Keratinocyte (primary cell): ENCODE measurements around the gene HYAL2. TPM values are rescaled to one million over a fixed set of nuclear protein-coding genes. Genes with fewer than 3 reads are reported as not detected.

Experiments
- DNase-seq: peaks from one replicate; pipeline ENCODE4 v3.0.0-alpha.2; 2011; ENCODE audit warnings: low read depth, missing footprints, low spot score
- FAIRE-seq: peaks from 2 replicates; lab custom pipeline; 2011; peaks lifted over from hg19 to GRCh38; lab: Jason Lieb, UNC
- H2AFZ ChIP-seq: 2 replicates; pipeline ENCODE4 v1.6.0; 2012; ENCODE audit warnings: low read length, control low read depth, inconsistent platforms; ENCODE audit not compliant: control insufficient read depth
- H3K27ac ChIP-seq: 2 replicates; pipeline ENCODE4 v1.5.1; 2011; ENCODE audit warnings: low read length; ENCODE audit not compliant: control insufficient read depth, insufficient read depth
- H3K27me3 ChIP-seq: 3 replicates; pipeline ENCODE4 v1.6.0; 2011; ENCODE audit warnings: low read length; ENCODE audit not compliant: control insufficient read depth, insufficient read depth; ENCODE audit errors: extremely low read depth
- H3K36me3 ChIP-seq, 2 experiments: 2 replicates in 1 of 2; 3 replicates in 1 of 2; pipeline ENCODE4 v1.5.1; 2011; ENCODE audit warnings: low read length in 2 of 2, mild to moderate bottlenecking in 1 of 2; ENCODE audit not compliant: control insufficient read depth in 2 of 2, insufficient read depth in 2 of 2; ENCODE audit errors: extremely low read depth in 1 of 2
- H3K4me1 ChIP-seq: 3 replicates; pipeline ENCODE4 v1.5.1; 2011; ENCODE audit warnings: low read length; ENCODE audit not compliant: control insufficient read depth, insufficient read depth; ENCODE audit errors: extremely low read depth
- H3K4me2 ChIP-seq: 3 replicates; pipeline ENCODE4 v1.6.0; 2011; ENCODE audit warnings: low read depth, low read length; ENCODE audit not compliant: control insufficient read depth, insufficient read depth; ENCODE audit errors: extremely low read depth
- H3K4me3 ChIP-seq, 3 experiments: fragments of 200-600 bp in 1 of 3; sonication (generic) in 1 of 3; 2 replicates in 2 of 3; 3 replicates in 1 of 3; pipeline ENCODE4 v1.5.1; 2011 to 2016; ENCODE audit warnings: low read length in 3 of 3, mild to moderate bottlenecking in 3 of 3, control low read depth in 2 of 3, inconsistent platforms in 1 of 3, low read depth in 1 of 3, mixed read lengths in 1 of 3, mixed run types in 1 of 3, moderate library complexity in 1 of 3; ENCODE audit not compliant: control insufficient read depth in 2 of 3, insufficient read depth in 2 of 3; ENCODE audit errors: extremely low read depth in 1 of 3
- H3K79me2 ChIP-seq: 2 replicates; pipeline ENCODE4 v1.6.0; 2012; ENCODE audit warnings: low read length; ENCODE audit not compliant: control insufficient read depth, insufficient read depth
- H3K9ac ChIP-seq: 3 replicates; pipeline ENCODE4 v1.6.0; 2011; ENCODE audit warnings: low read length; ENCODE audit not compliant: control insufficient read depth, insufficient read depth; ENCODE audit errors: extremely low read depth
- H3K9me1 ChIP-seq: 3 replicates; pipeline ENCODE4 v1.6.0; 2011; ENCODE audit warnings: low read length; ENCODE audit not compliant: control insufficient read depth, insufficient read depth; ENCODE audit errors: extremely low read depth
- H3K9me3 ChIP-seq: 2 replicates; pipeline ENCODE4 v1.5.1; 2012; ENCODE audit warnings: low read depth, low read length; ENCODE audit not compliant: control insufficient read depth
- H4K20me1 ChIP-seq: 3 replicates; pipeline ENCODE4 v1.6.0; 2011; ENCODE audit warnings: low read length; ENCODE audit not compliant: control insufficient read depth, insufficient read depth; ENCODE audit errors: extremely low read depth
- EZH2 ChIP-seq: IDR thresholded peaks from one replicate; pipeline ENCODE4 v1.6.1; 2012; ENCODE audit warnings: inconsistent platforms, mild to moderate bottlenecking, low read length, moderate library complexity
- dilution Hi-C: fragments of 300-500 bp; cut with MboI; formaldehyde crosslinking; loops from one replicate; pipeline ENCODE4 v1.7.0; 2020; ENCODE audit warnings: low sequenced_read_pairs; ENCODE audit not compliant: extremely low pct_ligation_motif_present
- polyA plus RNA-seq, 5 experiments: library from polyadenylated mRNA; depleted of rRNA in 3 of 5; stranded (reverse) in 3 of 5; stranded (forward) in 1 of 5; unstranded in 1 of 5; fragments of >200 nt; gene quantifications; 1 replicate in 1 of 5; 2 replicates in 3 of 5; 3 replicates in 1 of 5; pipeline versions ENCODE4 v1.2.1 to v1.2.3, GENCODE V29; 2011 to 2012; ENCODE audit warnings: missing spikeins in 2 of 5, low read depth in 1 of 5, low replicate concordance in 1 of 5
- TF ChIP-seq, protein P1 (sequence below), 3 experiments: IDR thresholded peaks in 1 of 3; conservative IDR thresholded peaks in 1 of 3; optimal IDR thresholded peaks in 1 of 3; 2 replicates in 2 of 3; 3 replicates in 1 of 3; pipeline versions ENCODE3 to v1.5.1; 2011; ENCODE audit warnings: low read length in 3 of 3, mild to moderate bottlenecking in 3 of 3, moderate library complexity in 2 of 3, control low read depth in 1 of 3, inconsistent platforms in 1 of 3; ENCODE audit not compliant: insufficient read depth in 2 of 3; ENCODE audit errors: extremely low read depth in 1 of 3

HYAL2 gene
- polyA plus RNA-seq, 1 donor (not counting 4 experiments of a cell fraction or from before 2014, with no cell fraction given) = 42.8 TPM

DNA sequence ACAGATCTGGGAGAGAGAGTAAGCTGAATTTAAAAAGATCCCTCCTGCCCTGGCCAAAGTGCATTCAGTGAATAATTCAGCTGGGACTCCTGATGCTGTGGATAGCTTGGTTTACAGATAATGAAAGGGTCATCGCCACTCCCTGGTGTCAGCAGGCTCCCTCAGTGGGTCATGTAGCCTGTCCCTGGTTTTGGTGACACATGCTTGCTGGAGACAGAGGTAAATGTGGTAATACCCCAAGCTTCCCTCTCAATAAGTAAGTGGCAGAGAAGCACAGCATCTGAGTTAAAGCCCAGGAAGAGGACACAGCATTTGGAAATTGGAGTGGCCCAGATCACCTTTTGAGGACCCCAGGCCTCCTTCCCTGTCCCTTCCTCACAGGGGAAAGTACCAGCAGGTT lies 34.9 kb upstream of the HYAL2 start:
- H3K36me3 ChIP-seq = peaks cover 26 to 27% of the 10 kb centered on the region in 2 experiments
- no peak overlapping the region for H2AFZ ChIP-seq
- peaks cover 48% of the 10 kb centered on the region for H3K79me2 ChIP-seq
- no peak overlapping the region for H3K27ac ChIP-seq
- H3K9ac ChIP-seq = peak overlapping the region; percentile 93
- peak overlapping the region; percentile 78 to 88 (median 86) for H3K4me3 ChIP-seq
- H3K9me3 ChIP-seq = no peaks in the 10 kb centered on the region
- peaks cover 2% of the 10 kb centered on the region for H3K9me1 ChIP-seq
- TF ChIP-seq, protein P1, sequence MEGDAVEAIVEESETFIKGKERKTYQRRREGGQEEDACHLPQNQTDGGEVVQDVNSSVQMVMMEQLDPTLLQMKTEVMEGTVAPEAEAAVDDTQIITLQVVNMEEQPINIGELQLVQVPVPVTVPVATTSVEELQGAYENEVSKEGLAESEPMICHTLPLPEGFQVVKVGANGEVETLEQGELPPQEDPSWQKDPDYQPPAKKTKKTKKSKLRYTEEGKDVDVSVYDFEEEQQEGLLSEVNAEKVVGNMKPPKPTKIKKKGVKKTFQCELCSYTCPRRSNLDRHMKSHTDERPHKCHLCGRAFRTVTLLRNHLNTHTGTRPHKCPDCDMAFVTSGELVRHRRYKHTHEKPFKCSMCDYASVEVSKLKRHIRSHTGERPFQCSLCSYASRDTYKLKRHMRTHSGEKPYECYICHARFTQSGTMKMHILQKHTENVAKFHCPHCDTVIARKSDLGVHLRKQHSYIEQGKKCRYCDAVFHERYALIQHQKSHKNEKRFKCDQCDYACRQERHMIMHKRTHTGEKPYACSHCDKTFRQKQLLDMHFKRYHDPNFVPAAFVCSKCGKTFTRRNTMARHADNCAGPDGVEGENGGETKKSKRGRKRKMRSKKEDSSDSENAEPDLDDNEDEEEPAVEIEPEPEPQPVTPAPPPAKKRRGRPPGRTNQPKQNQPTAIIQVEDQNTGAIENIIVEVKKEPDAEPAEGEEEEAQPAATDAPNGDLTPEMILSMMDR (optimal IDR thresholded peaks at IDR 0.05 in 1 of 3, IDR thresholded peaks at IDR 0.05 in 1 of 3, conservative IDR thresholded peaks at IDR 0.05 in 1 of 3; ENCODE audit: extremely low read depth in 1 of 3, insufficient read depth in 2 of 3, low read length in 3 of 3) = no peak
- no peak for TF ChIP-seq EZH2
- FAIRE-seq = no peak
- peak overlapping the region; percentile 88 for H3K4me2 ChIP-seq
- peaks cover 28% of the 10 kb centered on the region for H3K4me1 ChIP-seq
- no peak for DNase-seq
- no peaks in the 10 kb centered on the region for H3K27me3 ChIP-seq
- dilution Hi-C loops = no loop called here
- H4K20me1 ChIP-seq = peaks cover 6% of the 10 kb centered on the region

DNA sequence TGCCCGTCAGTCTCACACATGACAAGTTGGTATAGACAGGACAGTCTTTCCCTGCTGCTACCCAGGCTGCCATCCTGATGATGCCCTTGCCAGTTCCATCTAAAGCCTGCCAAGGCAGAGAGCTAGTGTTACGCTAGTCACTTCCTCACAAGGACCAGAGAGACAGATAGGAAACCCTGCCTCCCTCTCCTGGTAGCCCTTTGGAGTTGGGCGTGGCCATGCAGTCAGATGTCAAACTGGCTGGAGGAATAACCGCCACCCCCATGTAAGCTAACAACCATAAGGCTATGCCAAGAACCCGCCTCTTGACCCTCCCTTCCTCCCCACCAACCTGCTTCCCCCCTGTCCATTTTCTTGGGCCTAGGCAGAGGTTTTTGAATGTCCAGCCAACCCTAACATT lies 34.0 kb upstream of the HYAL2 start:
- DNase-seq (no peak), FAIRE-seq (no peak)
- Histone ChIP-seq H3K9me3 (no peaks in the 10 kb centered on the region), H3K27me3 (no peaks in the 10 kb centered on the region), H3K9me1 (peaks cover 2% of the 10 kb centered on the region), H3K9ac (no peak overlapping the region), H3K4me3 (peak overlapping the region; percentile 78 to 88 (median 86)), H2AFZ (no peak overlapping the region), H3K4me1 (peaks cover 31% of the 10 kb centered on the region), H3K79me2 (peaks cover 53% of the 10 kb centered on the region), H4K20me1 (peaks cover 6% of the 10 kb centered on the region), H3K27ac (no peak overlapping the region), H3K36me3 (peaks cover 26 to 29% of the 10 kb centered on the region in 2 experiments), H3K4me2 (peak overlapping the region; percentile 88)
- dilution Hi-C loops = no loop called here
- TF ChIP-seq EZH2 = no peak
- TF ChIP-seq, protein P1 (optimal IDR thresholded peaks at IDR 0.05 in 1 of 3, IDR thresholded peaks at IDR 0.05 in 1 of 3, conservative IDR thresholded peaks at IDR 0.05 in 1 of 3; ENCODE audit: extremely low read depth in 1 of 3, insufficient read depth in 2 of 3, low read length in 3 of 3) = no peak
